ENCODE data around the gene MACROD2. TPM values are rescaled to one million over a fixed set of nuclear protein-coding genes. Genes with fewer than 3 reads are reported as not detected.

The MACROD2 gene
- total RNA-seq, 1 experiment from 2014 or later: 1.3 TPM

DNA sequence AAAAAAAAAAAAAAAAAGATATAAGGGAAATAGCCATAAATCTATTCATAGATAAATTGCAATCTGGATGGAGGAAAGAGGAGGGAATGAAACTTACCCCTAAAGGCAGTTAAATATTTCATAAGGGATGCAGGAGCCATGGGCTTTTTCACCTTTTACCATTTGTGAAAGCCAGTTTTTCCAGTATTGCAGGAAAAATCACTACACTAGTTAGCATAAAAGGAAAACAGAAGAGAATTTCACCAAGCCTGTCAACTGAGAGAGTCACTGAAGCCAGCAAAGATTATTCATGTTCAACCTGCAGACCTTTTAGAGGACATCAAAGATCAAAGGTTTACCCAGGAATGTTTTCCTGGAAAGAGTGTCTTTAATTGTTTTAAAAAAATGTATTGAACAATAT lies 1608.2 kb downstream of the MACROD2 start:
- DNase-seq (ENCODE audit: low read depth, low spot score): no peak
- in situ Hi-C loops (cut with HindIII; ENCODE audit: low pct_unique_long_range_greater_than_20kb, low sequenced_read_pairs): no loop called here

DNA sequence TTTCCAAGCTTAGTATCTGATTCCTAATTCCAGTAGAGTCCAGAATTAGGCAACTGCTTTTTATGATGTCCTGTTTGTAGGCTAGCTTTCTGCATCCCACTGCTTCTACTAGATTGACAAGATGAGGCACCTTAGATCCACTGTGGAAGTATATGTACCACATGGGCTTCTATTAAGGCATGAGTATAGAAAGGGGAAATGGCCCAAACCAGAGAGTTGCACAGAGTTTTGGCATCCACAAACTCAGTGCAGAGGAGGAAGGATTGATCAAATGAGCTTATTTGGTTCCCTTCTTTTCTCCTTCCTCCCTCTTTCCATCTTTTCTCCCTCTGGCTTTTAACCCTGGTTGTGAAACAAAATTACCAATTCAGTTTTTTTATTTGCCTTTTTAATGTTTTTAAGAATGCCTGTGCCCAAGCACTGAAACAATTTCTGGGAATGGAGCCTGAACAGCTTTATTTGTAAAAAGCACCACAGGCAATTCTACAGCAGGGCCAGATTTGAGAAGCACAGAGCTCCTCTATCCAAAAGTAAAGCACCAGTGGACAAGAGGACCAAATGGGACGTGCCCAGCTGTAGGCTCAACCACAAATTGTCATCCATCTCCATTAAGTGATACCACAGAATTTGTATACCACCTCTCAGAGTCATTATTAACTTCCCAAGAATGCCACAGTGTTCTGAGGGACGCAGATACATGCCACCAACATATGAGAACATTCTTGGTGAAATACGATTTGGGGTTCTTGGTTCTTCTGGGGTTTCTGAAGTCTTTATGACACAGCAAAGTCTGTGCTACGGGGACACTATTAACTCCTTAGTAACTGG lies 1608.9 kb downstream of the MACROD2 start:
- no peak for DNase-seq (ENCODE audit: low read depth, low spot score)
- in situ Hi-C loops (cut with HindIII; ENCODE audit: low pct_unique_long_range_greater_than_20kb, low sequenced_read_pairs): no loop called here

DNA sequence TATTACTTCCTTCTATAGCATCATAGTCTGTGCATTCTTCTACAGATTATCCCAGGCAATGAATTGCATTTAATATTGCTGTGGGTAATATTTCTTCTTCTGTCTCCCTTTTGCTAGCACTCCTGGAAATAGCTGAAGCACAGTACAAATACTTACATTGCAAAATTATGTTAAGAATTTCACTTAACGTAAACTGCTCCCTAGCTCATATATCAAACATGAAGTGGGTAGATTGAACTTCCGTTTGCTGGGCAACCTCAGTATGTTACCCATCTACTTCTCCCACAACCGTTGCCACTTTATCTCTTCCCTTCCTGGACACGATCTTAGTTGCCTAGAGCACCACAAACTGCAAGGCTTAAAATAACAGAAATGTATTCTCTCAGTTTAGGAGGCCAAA lies 1614.6 kb downstream of the MACROD2 start:
- DNase-seq (ENCODE audit: low read depth, low spot score): no peak
- in situ Hi-C loops (cut with HindIII; ENCODE audit: low pct_unique_long_range_greater_than_20kb, low sequenced_read_pairs): no loop called here

DNA sequence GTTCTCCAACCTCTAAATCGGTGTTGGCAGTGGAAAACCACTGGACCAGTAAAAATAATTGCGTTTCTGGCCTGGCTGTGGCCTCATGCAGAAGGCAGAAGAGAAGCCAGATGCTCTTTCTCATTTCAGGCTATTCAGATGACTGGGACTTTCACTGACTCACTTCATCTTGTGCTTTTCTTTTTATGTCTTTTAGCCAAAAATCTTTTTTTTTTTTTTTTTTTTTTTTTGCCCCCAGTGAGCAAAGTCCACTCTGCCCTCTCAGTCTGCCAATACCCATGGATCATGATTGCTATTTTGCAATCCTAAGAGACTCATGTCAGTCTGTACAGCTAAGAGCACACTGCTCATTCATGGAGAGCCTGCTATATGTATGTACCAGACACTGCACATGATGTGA lies 1615.5 kb downstream of the MACROD2 start:
- no peak for DNase-seq (ENCODE audit: low read depth, low spot score)
- in situ Hi-C loops (cut with HindIII; ENCODE audit: low pct_unique_long_range_greater_than_20kb, low sequenced_read_pairs): no loop called here

DNA sequence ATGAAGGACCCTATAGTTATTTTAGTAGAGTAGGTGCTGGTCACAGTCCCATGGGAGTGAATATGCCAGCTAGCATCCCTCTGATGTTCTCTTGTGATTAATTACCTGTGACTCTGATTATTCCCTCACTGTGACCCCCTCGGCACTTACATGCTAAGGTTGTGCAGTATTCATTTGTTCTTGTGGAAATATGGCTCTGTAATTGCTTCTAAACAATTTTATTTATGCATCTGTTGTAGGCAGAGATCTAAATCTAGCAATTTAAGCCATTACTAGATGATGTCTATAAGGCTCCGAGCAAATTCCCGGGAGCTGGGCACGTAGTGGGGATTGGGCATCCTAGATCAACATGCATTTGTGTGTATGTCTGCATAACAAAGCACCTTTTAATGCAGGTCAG lies 1616.2 kb downstream of the MACROD2 start:
- in situ Hi-C loops (cut with HindIII; ENCODE audit: low pct_unique_long_range_greater_than_20kb, low sequenced_read_pairs): no loop called here
- DNase-seq (ENCODE audit: low read depth, low spot score): no peak

DNA sequence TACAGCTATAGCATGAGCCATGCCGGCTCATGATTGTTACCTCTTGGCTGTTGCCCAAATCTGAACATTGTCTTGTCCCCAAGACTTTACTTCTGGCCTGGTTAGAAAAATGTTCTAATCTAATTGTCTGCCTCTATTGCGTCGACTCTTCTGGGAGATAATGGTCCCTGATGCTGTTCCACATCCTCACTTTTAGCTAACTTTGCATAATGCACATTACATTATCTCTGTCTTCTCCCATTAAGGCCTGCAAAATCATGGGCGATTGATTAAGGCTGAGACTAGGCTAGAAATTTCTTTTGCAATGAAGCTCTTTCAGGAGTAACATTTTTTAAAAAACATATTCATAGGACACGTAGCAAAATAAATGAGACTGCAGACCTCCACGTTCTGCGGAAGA lies 1616.9 kb downstream of the MACROD2 start:
- DNase-seq (ENCODE audit: low read depth, low spot score): no peak
- in situ Hi-C loops (cut with HindIII; ENCODE audit: low pct_unique_long_range_greater_than_20kb, low sequenced_read_pairs): no loop called here

DNA sequence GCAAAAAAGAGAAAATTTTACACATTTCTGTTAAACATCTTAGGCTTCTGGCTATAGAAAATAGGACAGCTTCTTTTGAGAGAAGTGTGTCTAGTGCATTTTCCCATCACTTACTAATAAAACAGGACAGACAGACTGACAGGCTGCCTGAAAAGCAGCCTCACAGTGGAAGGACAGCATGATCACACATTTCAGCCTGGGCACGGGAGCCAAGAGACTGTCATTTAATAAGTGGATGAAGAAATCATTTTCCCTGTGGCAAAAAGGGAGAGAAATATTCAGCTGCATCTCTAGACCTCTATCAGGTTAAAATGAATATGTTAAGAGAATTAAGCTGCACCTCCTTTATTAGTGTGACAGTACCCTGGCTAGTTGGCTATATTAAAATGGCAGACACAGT lies 1617.5 kb downstream of the MACROD2 start:
- no peak for DNase-seq (ENCODE audit: low read depth, low spot score)
- in situ Hi-C loops (cut with HindIII; ENCODE audit: low pct_unique_long_range_greater_than_20kb, low sequenced_read_pairs): no loop called here

DNA sequence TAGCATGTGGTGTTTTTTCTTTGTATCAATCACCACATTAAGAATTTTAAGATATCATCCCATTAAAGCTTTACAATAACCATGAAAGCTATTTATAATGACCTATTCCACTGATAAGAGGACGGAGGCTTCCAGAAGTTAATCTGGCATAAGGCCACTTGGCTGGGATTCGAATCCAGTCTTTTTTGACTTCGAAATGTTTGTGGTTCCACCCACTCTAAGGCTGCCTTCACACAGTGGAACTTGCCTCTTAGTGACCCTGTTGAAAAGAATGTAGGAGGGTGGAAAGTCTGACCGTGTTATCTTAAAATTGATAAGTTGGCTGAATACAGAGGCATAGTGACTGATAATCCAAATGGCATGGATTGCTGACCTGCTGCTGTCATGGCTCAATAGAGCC lies 1618.2 kb downstream of the MACROD2 start:
- in situ Hi-C loops (cut with HindIII; ENCODE audit: low pct_unique_long_range_greater_than_20kb, low sequenced_read_pairs): no loop called here
- DNase-seq (ENCODE audit: low read depth, low spot score): no peak

DNA sequence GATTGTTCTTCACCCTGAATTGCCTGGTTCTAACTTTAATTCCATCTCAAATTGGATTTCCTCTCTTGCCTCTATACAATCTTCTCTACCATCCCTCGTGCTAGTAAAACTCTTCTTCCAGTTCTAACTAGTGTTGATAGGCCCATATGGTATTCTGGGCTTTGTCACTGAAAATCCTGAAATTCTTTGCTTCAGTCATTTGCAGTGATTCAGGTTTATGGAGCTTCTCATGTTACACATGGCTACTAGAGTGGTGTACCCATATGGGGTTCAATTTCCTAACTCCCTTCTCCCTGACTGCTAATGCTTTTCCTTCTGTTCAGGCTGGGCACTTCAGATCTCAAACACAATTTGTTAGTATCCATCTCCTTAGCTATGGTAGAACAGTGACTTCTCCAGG lies 1621.3 kb downstream of the MACROD2 start:
- in situ Hi-C loops (cut with HindIII; ENCODE audit: low pct_unique_long_range_greater_than_20kb, low sequenced_read_pairs): no loop called here
- DNase-seq (ENCODE audit: low read depth, low spot score): no peak

DNA sequence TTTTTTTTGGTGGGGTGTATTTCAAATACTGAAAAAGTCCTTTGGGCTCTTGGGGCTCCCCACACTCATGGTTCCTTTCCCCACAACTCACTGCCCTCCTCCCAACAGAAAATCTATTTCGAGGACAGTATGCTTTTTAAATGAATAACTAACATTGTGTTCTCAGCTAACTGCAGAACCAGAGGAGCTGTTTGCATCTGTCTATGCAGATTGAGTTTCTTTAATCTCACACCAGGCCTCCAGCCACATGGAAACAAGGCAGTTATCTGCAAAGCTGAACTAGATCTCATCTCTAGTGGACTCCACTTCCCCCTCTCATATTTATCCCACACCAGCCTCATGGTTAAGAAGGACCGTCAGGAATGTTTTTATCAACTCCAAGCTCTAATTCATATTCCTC lies 1622.8 kb downstream of the MACROD2 start:
- in situ Hi-C loops (cut with HindIII; ENCODE audit: low pct_unique_long_range_greater_than_20kb, low sequenced_read_pairs): no loop called here
- no peak for DNase-seq (ENCODE audit: low read depth, low spot score)

DNA sequence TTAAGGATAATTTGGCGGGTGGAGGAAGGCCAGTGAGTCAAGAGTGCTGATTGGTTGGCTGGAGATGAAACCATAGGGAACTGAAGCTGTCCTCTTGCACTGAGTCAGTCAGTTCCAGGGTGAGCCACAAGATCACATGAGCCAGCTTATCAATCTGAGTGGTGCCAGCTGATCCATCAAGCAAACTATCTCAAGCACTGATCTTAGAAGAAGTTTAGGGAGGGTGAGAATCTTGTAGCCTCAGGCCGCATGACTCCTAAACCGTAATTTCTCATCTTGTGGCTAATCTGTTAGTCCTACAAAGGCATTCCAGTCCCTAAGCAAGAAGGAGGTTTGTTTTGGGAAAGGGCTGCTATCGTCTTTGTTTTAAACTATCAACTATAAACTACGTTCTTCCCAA lies 1623.6 kb downstream of the MACROD2 start:
- in situ Hi-C loops (cut with HindIII; ENCODE audit: low pct_unique_long_range_greater_than_20kb, low sequenced_read_pairs): no loop called here
- peak; percentile 12 for DNase-seq (ENCODE audit: low read depth, low spot score)

DNA sequence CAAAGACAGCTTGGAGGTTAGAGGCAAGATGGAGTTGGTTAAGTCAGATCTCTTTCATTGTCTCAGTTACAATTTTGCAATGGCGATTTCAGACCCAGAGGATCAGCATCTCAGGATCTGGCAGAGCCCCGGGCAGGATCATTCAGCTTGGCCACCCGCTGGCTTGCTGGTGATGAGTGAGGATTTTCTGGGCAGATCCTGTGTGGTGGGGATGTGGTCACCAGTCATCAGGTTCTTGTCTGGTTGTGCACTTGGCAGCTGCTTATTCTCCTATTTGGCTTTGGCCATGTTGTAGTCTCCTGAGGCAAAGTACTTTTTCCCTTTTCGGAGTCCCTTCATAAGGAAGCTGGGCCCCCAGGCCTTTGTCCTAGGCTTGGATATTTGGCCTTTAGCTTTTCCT lies 1624.0 kb downstream of the MACROD2 start:
- DNase-seq (ENCODE audit: low read depth, low spot score): no peak
- in situ Hi-C loops (cut with HindIII; ENCODE audit: low pct_unique_long_range_greater_than_20kb, low sequenced_read_pairs): no loop called here

DNA sequence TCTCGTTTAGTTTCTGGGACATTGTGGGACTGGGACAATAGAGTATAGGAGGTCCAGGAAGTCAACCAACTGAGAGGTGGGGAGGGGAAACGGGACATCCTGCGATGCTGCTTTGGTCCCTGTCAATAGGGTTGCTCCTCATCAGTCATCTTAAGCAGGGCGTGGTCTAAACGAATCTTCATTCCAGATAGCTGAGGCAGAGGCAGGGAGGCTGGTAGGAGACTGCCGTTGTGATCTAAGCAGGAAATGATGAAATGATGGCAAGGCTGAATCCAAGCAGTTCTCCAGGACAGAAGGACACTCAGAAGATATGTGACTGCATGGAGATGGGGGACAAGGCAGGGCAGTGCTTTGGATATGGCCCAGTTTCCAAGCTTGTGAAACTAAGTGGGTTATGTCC lies 1624.5 kb downstream of the MACROD2 start:
- no peak for DNase-seq (ENCODE audit: low read depth, low spot score)
- in situ Hi-C loops (cut with HindIII; ENCODE audit: low pct_unique_long_range_greater_than_20kb, low sequenced_read_pairs): no loop called here

DNA sequence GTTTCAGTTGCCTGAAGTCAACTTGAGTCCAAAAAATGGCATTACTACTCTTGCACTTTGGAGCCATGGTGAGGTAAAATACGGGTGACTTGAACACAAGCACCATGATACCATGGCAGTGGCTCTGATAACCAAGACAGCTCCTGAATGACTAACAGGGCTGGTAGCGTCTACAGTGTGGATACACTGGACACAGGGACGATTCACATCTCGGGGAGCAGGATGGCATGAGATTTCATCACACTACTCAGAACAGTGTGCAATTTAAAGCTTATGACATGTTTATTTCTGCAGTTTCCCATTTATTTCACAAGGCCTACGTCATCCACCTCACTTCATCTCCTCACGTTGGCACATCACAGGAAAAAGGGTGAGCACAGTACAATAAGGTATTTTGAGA lies 1627.1 kb downstream of the MACROD2 start:
- in situ Hi-C loops (cut with HindIII; ENCODE audit: low pct_unique_long_range_greater_than_20kb, low sequenced_read_pairs): no loop called here
- no peak for DNase-seq (ENCODE audit: low read depth, low spot score)

DNA sequence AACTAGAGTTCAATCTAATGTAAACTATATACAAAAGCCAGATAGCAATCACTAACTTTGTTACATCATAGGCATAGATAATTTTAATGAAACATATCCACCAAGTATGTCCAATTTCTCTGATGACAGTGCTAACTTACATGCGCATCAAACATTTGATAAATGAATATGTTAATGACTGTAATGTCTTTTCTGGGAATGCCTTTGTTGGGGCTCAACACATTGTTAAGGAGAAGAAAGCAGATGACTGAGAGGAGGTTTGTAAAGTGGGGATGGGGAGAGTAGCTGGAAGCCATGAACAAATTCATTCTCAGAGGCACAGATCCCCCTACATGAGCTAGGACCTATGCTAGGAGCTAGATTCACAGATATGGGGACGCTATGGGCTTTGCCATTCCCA lies 1627.9 kb downstream of the MACROD2 start:
- in situ Hi-C loops (cut with HindIII; ENCODE audit: low pct_unique_long_range_greater_than_20kb, low sequenced_read_pairs): no loop called here
- DNase-seq (ENCODE audit: low read depth, low spot score): no peak

DNA sequence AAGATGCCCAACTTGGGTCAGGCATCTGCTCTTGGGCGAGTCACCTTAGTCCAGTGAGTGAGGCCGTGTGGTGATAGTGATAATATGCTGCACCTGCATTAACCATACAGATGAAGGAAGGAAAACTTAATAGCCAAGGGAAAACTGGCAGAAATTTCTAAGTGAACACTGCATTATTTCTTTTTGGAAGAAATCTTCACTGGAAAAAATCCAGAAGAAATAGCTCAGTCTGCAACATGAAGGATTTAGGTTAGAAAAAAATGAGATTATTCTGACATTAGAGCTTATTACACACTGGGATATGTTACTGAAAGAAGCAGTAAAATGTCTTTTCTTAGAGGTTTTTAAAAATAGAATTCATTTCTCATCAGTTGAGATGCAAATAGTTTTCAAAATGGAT lies 1630.7 kb downstream of the MACROD2 start:
- in situ Hi-C loops (cut with HindIII; ENCODE audit: low pct_unique_long_range_greater_than_20kb, low sequenced_read_pairs): no loop called here
- no peak for DNase-seq (ENCODE audit: low read depth, low spot score)

DNA sequence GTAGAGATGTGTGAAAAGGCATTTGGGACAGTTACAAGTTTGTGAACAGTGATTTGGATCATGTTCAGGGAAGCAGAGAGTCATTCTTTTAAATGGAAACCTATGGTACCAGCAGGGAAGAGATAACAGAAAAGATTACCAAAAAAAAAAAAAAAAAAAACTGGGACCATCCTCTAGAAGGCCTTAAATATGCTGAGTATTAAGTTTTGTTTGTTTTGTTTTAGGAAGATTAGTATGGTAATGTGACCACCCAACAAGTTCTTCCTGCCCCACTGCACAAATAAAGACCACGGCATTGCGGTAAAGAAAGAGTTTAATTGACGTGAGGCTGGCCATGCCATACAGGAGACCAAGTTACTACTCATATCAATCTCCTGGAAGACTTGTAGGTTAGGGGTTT lies 1631.8 kb downstream of the MACROD2 start:
- in situ Hi-C loops (cut with HindIII; ENCODE audit: low pct_unique_long_range_greater_than_20kb, low sequenced_read_pairs): no loop called here
- DNase-seq (ENCODE audit: low read depth, low spot score): no peak

DNA sequence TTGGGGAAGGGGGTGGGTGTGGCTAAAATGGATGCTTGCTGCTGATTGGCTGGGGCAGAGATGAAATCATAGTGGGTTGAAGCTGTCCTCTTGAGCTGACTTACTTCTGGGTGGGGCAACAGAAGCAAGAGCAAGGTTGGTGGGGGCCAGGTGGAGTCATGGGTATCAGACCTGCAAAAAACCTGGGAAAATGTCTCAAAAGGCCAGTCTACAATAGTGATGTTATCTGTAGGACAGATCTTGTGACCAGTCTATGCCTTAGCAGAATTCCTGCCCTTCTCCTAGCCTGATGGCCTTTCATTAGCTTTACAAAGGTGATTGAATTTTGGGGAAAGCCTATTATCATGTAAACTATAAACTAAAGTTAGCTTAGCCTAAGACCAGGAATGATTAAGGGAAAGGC lies 1632.2 kb downstream of the MACROD2 start:
- in situ Hi-C loops (cut with HindIII; ENCODE audit: low pct_unique_long_range_greater_than_20kb, low sequenced_read_pairs): no loop called here
- DNase-seq (ENCODE audit: low read depth, low spot score): no peak

DNA sequence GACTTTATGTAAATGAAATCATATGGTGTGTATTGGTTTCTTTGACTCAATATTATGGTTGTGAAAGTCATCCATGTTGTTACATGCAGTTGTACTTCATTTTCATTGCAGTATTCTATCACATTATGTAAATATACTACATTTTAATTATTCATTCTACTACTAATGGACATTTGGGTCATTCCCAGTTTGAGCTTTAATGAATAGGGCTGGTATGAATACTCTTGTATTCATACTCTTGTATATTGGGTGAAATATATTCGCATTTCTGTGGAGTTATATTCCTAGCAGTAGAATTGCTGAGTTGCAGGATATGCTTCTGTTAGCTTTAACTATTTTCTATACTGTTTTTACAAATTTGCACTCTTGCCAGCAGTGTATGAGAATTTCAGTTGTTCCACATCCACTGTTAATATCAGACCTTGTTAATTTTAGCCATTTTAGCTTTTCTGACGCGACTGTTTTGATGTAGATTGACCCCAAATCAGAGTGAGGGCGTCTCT lies 1633.6 kb downstream of the MACROD2 start:
- no peak for DNase-seq (ENCODE audit: low read depth, low spot score)
- in situ Hi-C loops (cut with HindIII; ENCODE audit: low pct_unique_long_range_greater_than_20kb, low sequenced_read_pairs): no loop called here

DNA sequence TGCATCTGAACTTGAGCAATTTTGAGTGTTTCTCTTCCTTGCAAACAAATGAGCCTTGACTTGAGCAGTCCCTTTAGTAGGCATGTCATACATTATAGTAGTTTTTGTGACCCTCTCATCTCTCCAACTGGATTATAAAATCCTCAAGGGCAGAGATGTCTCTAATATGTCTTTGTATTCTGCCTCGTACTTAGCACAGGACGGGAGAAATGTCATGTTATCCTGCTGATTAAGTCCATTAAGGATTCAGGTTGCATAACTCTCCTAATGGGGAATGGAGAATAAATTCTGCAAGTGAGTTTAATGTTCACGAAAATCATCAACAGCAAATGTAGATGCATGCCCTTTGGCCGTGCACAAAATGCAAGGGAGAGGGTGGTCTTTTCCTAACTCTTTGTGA lies 1635.0 kb downstream of the MACROD2 start:
- no peak for DNase-seq (ENCODE audit: low read depth, low spot score)
- in situ Hi-C loops (cut with HindIII; ENCODE audit: low pct_unique_long_range_greater_than_20kb, low sequenced_read_pairs): no loop called here
